Stimulated activated CD8-positive, alpha-beta memory T cell treated with anti-CD3 and anti-CD28 coated beads, Interleukin-7, amount 100 ng/mL, for 24 hours (primary cell): Measurements from ENCODE around the gene HYI.
"Not testable (repeated sequence)": the region's sequence is repeated elsewhere in the genome, so short reads cannot be mapped to it uniquely, and the experiment has no call there.

ENCODE experiments used
- DNase-seq: peaks from one replicate; pipeline ENCODE4 v3.0.0-alpha.2; 2020; ENCODE audit warnings: low read depth

Gene HYI

GRCh38 chr1:43427524-43427923, 26.2 kb downstream of the HYI start:
- no peak for DNase-seq

- no peak for DNase-seq
These were observed 27.5 kb downstream of the HYI start for GRCh38 chr1:43426221-43426620.

- no peak for DNase-seq
These were observed 28.7 kb downstream of the HYI start for GRCh38 chr1:43425045-43425444.

GRCh38 chr1:43423672-43424550, 29.8 kb downstream of the HYI start:
- DNase-seq: no peak

- DNase-seq: no peak
These were observed 30.6 kb downstream of the HYI start for GRCh38 chr1:43422995-43423671.

- no peak for DNase-seq
These were observed 31.6 kb downstream of the HYI start for GRCh38 chr1:43421976-43422750.

- no peak for DNase-seq
These were observed 32.3 kb downstream of the HYI start for GRCh38 chr1:43421396-43421795.

GRCh38 chr1:43420874-43421273, 32.9 kb downstream of the HYI start:
- DNase-seq: no peak

- DNase-seq: no peak
These were observed 33.9 kb downstream of the HYI start for GRCh38 chr1:43419627-43420425.

GRCh38 chr1:43418858-43419257, 34.9 kb downstream of the HYI start:
- DNase-seq: no peak

GRCh38 chr1:43415901-43416300, 37.8 kb downstream of the HYI start:
- DNase-seq: no peak

- peak; percentile 39 for DNase-seq
These were observed 39.0 kb downstream of the HYI start for GRCh38 chr1:43414634-43415223.

GRCh38 chr1:43413426-43413825, 40.3 kb downstream of the HYI start:
- DNase-seq: not testable (repeated sequence)

GRCh38 chr1:43410571-43410970, 43.2 kb downstream of the HYI start:
- no peak for DNase-seq

- DNase-seq: no peak
These were observed 47.9 kb downstream of the HYI start for GRCh38 chr1:43405876-43406234.

GRCh38 chr1:43405219-43405875, 48.4 kb downstream of the HYI start:
- DNase-seq: no peak

- DNase-seq: no peak
These were observed 49.4 kb downstream of the HYI start for GRCh38 chr1:43404353-43404752.

GRCh38 chr1:43402089-43402865, 51.5 kb downstream of the HYI start:
- DNase-seq: no peak
